Left lobe of liver (tissue), 2 donors: ENCODE measurements around the gene VAC14. TPM values are rescaled to one million over a fixed set of nuclear protein-coding genes. Genes with fewer than 3 reads are reported as not detected.
"Not testable (repeated sequence)": the region's sequence is repeated elsewhere in the genome, so short reads cannot be mapped to it uniquely, and the experiment has no call there.

Experiments
- ATAC-seq: fragments of 200-7000 bp; cut with Tn5 transposase; one replicate; pipeline ENCODE4 v1.9.1; 2020; ENCODE audit warnings: mild to moderate bottlenecking, moderate library complexity
- DNase-seq: peaks from one replicate; pipeline ENCODE4 v3.0.0-alpha.2; 2020; ENCODE audit warnings: low spot score
- total RNA-seq: library from RNA; stranded (reverse); gene quantifications from one replicate; pipeline ENCODE4 v1.2.1, GENCODE V29; 2021
- donor health status: DM: no; HTN: no; CAD: no; lungs with moderate emphysema.
- donor health status: DM: no; HTN: yes; CAD: no.

Gene VAC14
- total RNA-seq = 17.3 TPM

- peak; percentile 99 for ATAC-seq
- DNase-seq = peak; percentile 96
Observed at GRCh38 chr16:70800781-70801480, at the start of gene VAC14. TSS of gene VAC14 (minus strand) at chr16:70801158. CDS start at chr16:70800900, 258 bp downstream.

DNA sequence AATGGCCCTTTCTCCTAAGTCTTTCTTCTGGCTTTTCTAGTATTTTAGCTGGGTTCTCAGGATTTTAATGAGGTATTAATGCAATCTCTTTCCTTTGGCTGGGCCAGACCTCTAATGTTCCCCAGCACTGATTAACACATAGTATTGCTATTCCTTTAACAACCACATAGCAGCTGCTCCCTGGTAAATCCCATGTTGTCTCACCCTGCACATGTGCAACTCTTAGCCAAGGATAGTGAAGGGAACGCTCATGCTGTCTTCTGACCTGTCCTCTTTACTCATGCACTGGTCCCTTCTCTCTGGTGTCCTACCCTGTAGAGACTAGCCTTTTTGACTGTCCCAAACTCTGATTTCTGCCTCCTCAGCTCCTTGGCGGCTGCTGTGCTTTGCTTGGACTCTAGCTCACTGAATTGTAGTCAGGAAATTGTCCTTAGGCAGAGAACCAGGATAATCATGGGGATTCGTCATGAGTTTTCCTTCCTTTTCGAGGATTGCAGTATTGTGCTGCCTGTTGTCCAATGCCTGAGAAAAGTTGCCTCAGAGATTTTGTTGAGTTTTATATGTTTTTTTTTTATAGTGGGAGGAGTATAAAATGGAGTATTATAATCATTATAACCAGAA is 22.6 kb upstream of the VAC14 start:
- ATAC-seq, DNase-seq: not testable (repeated sequence)

GRCh38 chr16:70822734-70823133 is 21.8 kb upstream of the VAC14 start:
- not testable (repeated sequence) for ATAC-seq

DNA sequence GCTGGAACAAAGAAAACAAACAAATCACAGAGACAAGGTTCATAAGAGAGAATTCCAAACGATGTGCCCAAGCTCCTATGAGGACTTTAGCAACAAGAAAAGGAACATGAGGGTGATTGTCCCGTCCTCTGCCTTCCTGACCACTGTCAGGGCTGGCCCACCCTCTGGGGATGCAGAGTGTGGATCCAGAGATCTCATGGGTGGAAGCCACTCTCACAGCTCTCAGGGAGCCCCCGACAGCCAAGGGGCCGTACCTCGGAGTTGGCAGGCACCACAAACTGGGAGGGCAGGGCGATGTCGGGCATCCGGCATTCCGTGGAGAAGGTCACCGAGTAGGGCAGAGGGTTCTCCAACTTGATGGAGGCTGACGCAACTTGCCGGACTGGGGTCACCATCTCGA is 17.1 kb upstream of the VAC14 start:
- DNase-seq, ATAC-seq: not testable (repeated sequence)

More at GRCh38 chr16:70822734-70823133, 21.8 kb upstream of the VAC14 start:
- not testable (repeated sequence) for DNase-seq

- ATAC-seq (no peak), DNase-seq (no peak)
Observed at GRCh38 chr16:70809392-70810060, 8.6 kb upstream of the VAC14 start.

GRCh38 chr16:70808371-70808770 is 7.4 kb upstream of the VAC14 start:
- DNase-seq (no peak), ATAC-seq (no peak)

DNA sequence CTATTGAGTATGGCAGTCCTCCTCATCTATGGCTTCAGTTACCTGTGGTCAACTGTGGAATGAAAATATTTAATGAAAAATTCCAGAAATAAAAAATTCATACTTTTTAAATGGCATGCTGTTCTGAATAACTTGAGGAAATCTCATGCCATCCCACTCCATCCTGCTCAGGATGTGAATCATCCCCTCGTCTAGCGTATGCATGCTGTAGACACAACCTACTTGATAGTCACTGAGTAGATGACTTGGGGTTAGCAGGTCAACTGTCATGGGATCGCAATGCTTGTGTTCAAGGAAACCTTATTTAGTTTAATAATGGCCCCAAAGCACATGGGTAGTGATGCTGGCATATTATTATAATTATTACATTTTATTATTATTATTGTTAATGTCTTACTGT is 4.8 kb upstream of the VAC14 start:
- ATAC-seq = no peak

GRCh38 chr16:70805380-70805779 is 4.4 kb upstream of the VAC14 start:
- ATAC-seq (no peak), DNase-seq (no peak)

More for the DNA sequence above, 4.8 kb upstream of the VAC14 start:
- no peak for DNase-seq

DNA sequence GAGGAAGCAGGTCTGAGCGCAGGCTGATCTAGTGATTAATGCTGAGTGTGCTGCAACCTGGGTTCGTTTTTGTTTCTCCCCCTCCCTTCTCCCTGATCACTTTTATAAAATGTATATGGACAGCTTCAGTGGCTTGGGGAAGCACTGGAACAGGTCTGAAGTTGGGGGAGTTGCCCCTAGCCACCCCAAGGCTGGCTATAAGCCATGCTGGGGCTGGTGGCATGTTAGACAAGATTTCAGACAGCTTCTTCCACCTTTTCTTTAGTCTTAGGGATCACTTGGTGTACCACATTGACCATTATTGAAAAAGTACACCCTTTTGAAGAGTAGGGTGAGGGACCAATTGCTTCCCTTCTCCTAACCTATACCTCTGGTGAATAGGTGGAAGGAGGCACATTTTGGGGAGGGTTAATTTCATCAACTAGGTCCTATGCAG is 3.8 kb upstream of the VAC14 start:
- DNase-seq (no peak), ATAC-seq (no peak)

GRCh38 chr16:70804153-70804733 is 3.3 kb upstream of the VAC14 start:
- DNase-seq = no peak
- ATAC-seq = no peak

DNA sequence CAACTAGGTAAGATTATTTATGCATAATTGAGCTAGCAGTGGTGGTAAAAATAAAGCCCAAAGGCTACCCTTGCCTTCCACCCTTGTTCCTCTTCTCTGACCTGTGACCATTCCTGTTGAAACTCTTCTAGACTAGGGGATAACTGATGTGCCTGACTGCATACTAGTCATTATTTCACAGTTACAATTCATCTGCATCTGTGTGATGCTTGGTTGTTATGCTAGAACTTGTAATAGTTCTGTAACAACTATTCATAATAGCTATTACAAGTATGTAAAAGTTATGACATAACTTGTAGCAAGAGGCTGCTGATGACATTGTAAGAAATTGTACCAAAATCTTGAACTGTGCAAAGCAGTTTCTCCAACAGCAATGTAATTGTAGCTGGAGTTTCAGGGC is 2.4 kb upstream of the VAC14 start:
- ATAC-seq = no peak

GRCh38 chr16:70801611-70802010 is 653 bp upstream of the VAC14 start:
- DNase-seq = no peak
- no peak for ATAC-seq

More for the DNA sequence above, 2.4 kb upstream of the VAC14 start:
- no peak for DNase-seq

DNA sequence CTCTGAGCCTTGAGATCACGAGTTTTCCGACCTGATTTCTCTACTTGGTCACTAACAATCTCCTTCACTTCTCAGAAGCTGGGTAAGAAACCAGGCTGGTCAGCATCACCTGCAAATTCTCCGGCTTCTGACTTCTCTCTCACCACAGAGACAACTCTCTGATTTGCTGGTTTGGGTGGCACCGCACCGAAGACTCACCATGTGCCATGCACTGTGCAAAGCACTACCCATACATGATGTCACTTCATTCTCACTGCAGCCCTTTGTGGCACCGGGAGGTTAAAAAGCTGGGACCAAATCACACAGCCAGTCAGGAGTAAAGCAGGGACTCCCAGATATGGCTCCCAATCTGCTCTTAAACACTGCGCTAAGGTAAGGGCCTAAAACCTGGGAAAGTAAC is 647 bp downstream of the VAC14 start:
- ATAC-seq = no peak
- no peak for DNase-seq

GRCh38 chr16:70796301-70796700 is 4.7 kb downstream of the VAC14 start:
- no peak for DNase-seq
- no peak for ATAC-seq

- DNase-seq (no peak), ATAC-seq (no peak)
Observed at GRCh38 chr16:70795296-70795912, 5.6 kb downstream of the VAC14 start.

DNA sequence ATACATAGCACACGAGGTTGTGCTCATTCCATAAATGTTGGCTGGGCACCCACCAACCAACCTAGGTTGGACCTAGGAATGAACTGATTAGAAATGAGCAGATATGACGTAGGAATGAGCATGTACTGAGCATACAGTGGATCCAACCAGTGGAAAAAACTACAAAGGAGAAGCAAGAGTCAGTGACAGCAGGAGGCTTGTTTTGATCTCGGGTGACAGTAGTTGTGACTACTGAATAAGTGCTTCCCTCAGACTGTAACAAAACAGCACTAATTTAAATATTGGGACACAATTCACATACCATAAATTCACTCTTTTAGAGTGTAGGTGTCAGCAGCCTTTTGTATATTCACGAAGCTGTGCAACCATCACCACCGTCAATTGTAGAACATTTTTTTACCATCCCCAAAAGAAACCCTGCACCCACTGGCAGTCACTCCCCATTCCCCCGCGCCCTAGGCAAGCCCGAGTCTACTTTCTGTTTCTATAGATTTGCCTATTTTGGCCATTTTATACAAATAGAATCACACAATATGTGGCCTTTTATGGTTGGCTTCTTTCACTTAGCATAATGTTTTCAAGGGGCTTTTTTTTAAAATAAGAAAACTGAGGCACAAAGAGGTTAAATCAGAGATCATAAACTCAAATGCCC is 7.0 kb downstream of the VAC14 start:
- DNase-seq = no peak
- no peak for ATAC-seq

GRCh38 chr16:70790815-70791214 is 10.1 kb downstream of the VAC14 start:
- peak; percentile 58 for ATAC-seq

GRCh38 chr16:70789595-70790447 is 11.1 kb downstream of the VAC14 start:
- DNase-seq (no peak), ATAC-seq (no peak)

More at GRCh38 chr16:70790815-70791214, 10.1 kb downstream of the VAC14 start:
- no peak for DNase-seq
